Coronary artery (tissue), 2 donors: ENCODE results near the gene PRKG1.

Experiments used
- DNase-seq: peaks from one replicate; pipeline ENCODE4 v3.0.0-alpha.2; 2017; ENCODE audit warnings: low spot score
- H3K27ac ChIP-seq, 2 donors: fragments of 200-600 bp; sonication (generic); one replicate each; pipeline ENCODE4 v1.5.1; 2016 to 2019
- H3K4me3 ChIP-seq: fragments of 200-600 bp; sonication (generic); 2 replicates; pipeline ENCODE4 v1.5.1; 2016; ENCODE audit warnings: mild to moderate bottlenecking, moderate library complexity
- TF ChIP-seq, protein P1 (sequence below): fragments of 200-600 bp; sonication (generic); IDR thresholded peaks from one replicate; pipeline ENCODE4 v1.5.1; 2019; ENCODE audit warnings: antibody characterized with exemption

The PRKG1 gene

DNA sequence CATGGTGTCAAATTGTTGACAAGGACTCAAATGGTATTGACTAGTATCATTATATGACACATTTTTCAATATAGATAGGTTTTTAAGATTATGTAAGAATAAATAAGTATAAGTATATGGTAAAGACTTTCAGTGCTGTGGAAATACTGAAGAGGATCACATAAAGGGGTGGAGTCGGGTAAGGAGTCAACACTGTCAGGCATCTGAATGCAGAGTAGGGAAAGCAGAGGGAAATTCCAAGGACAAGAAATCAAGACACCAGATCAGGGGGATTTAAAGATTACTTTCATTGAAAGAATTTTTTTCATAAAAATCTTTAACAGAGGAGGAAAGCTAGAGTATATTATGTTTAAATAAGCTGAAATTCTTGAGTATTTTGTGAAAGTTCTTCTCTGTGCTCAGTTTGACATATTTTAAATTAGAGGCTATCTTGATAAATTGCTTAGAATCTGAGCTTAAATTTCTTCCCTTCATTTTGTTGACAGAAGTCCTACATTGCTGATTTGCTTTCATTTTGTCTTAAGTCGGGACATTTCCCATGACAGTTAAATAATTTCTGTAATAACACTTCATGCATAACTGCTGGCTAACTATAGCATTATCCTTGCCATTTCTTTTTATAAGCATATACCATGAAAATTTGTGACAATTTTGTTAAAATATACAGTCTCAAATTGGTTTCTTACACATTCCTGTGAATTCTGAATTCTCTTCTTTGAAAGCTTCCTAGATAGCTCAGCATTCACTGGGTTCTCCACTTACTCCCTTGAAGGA is 244.3 kb downstream of the PRKG1 start:
- no peak for DNase-seq
- TF ChIP-seq, protein P1, sequence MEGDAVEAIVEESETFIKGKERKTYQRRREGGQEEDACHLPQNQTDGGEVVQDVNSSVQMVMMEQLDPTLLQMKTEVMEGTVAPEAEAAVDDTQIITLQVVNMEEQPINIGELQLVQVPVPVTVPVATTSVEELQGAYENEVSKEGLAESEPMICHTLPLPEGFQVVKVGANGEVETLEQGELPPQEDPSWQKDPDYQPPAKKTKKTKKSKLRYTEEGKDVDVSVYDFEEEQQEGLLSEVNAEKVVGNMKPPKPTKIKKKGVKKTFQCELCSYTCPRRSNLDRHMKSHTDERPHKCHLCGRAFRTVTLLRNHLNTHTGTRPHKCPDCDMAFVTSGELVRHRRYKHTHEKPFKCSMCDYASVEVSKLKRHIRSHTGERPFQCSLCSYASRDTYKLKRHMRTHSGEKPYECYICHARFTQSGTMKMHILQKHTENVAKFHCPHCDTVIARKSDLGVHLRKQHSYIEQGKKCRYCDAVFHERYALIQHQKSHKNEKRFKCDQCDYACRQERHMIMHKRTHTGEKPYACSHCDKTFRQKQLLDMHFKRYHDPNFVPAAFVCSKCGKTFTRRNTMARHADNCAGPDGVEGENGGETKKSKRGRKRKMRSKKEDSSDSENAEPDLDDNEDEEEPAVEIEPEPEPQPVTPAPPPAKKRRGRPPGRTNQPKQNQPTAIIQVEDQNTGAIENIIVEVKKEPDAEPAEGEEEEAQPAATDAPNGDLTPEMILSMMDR: no peak
- Histone ChIP-seq H3K4me3 (no peak overlapping the region), H3K27ac (no peak overlapping the region)

DNA sequence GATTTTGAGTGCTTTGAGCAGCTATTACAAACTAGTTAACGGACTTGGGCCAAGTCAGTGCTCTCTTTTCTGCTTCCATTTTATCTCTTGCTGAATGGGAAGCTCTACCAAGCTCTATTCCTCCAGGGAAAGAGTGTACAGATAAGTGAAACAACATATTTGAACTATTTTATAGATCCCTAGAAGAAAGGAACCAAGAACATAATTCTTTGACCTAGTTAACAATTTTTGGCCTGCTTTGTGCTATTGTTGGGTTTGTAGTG is 244.8 kb downstream of the PRKG1 start:
- TF ChIP-seq, protein P1: no peak
- no peak for DNase-seq
- H3K27ac ChIP-seq: no peak overlapping the region
- no peak overlapping the region for H3K4me3 ChIP-seq

DNA sequence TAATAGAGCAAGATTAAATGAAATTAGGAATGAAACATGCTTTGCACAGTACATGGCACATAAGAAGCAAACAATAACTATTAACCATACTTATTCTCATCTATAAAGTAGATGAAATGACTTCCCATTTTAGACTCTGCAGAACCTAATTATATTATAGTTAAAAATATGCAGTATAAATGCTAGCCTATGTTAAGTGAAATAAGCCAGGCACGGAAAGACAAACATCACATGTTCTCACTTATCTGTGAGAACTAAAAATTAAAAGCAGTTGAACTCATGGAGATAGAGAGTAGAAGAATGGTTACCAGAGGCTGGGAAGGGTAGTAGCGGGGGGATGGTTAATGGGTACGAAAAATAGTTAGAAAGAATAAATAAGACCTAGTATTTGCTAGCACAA is 247.0 kb downstream of the PRKG1 start:
- Histone ChIP-seq H3K27ac (no peak overlapping the region), H3K4me3 (no peak overlapping the region)
- no peak for DNase-seq
- TF ChIP-seq, protein P1: no peak

DNA sequence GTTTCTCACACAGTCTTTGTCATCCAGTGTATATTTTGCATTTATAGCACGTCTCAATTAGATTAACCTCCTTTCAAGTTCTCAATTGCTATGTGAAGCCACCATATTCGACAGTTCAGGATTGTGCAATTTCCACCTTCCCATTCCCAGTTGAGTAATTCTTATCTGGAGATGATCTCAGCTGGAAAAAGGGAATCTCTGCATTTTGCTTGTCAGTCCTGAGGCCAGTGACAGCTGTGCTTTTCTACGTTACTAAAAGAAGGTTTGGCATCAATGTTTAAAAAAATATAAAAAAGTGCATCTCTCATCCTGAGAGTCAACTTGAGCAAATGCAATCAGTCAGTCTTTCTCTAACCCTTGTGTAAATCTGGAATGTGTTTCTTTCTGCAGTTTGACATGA is 247.7 kb downstream of the PRKG1 start:
- TF ChIP-seq, protein P1: no peak
- no peak overlapping the region for H3K4me3 ChIP-seq
- H3K27ac ChIP-seq: no peak overlapping the region
- no peak for DNase-seq

DNA sequence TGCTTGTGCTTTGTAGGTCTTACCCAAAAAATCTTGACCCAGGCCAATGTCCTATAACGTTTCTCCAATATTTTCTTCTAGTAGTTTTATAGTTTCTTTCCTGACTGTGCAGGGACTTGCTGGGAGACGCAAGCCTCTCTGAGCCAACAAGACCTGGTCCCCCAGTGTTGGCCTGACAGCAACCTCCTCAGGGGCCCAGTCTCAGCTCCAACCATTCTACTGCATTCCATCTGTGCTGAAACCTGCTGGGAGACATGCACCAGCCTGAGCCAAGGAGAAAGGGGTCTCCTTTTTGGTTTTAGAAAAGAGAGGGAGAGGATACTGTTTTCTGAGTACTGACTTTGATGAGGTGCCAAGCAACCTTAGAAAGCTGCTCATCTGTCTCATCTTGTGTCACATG is 251.4 kb downstream of the PRKG1 start:
- Histone ChIP-seq H3K27ac (no peak overlapping the region), H3K4me3 (no peak overlapping the region)
- DNase-seq: no peak
- TF ChIP-seq, protein P1: no peak

DNA sequence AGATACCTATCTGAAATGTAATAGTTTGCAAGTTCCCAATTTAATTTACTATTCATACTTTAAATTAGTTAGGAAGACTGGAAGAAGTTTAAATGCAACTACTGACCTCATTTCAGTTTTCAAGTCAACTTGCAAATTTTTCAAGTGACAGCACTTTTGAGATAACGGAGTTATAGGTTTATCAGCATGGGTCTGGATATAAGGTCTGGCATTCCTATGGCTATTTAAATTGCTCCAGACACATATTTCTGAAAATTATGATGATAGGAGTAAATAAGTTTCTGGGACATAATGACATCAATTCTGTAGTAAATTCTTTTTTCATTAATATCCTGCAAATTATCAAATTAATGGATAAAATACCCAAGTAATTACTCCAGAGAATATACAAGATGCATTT is 251.9 kb downstream of the PRKG1 start:
- DNase-seq: no peak
- Histone ChIP-seq H3K27ac (no peak overlapping the region), H3K4me3 (no peak overlapping the region)
- TF ChIP-seq, protein P1: no peak

DNA sequence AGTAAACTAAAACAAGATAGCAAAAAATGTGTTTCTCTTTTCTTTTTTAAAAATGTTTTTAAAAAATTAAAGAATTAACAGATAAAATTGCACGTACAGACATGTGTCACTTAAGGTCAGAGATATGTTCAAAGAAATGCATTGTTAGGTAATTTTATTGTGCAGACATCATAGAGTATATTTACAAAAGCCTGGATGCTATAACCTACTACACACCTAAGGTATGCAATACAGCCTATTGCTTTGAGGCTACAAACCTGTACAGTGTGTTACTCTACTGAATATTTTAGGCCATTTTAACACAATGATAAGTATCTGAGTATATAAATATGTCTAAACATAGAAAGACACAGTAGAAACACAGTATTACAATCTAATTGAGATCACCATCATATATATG is 253.1 kb downstream of the PRKG1 start:
- no peak for DNase-seq
- H3K4me3 ChIP-seq: no peak overlapping the region
- H3K27ac ChIP-seq: no peak overlapping the region
- TF ChIP-seq, protein P1: no peak
